MM.1S (cell line): ENCODE measurements around the gene FHL1.
"Not testable (repeated sequence)": the region's sequence is repeated elsewhere in the genome, so short reads cannot be mapped to it uniquely, and the experiment has no call there.

ENCODE experiments used
- DNase-seq: peaks from one replicate; pipeline ENCODE4 v3.0.0-alpha.2; 2015
- H2AFZ ChIP-seq: fragments of 300-600 bp; sonication (generic); 2 replicates; pipeline ENCODE4 v1.6.0; 2016; ENCODE audit warnings: antibody characterized with exemption, low read length
- H3F3A ChIP-seq: fragments of 300-600 bp; sonication (generic); 2 replicates; pipeline ENCODE4 v1.6.1; 2016; ENCODE audit warnings: mild to moderate bottlenecking, antibody characterized with exemption, low read length, moderate library complexity, mixed read lengths; ENCODE audit not compliant: insufficient read depth
- H3K27ac ChIP-seq: fragments of 300-600 bp; sonication (generic); 2 replicates; pipeline ENCODE4 v1.5.1; 2016; ENCODE audit warnings: mild to moderate bottlenecking, low read length
- H3K27me3 ChIP-seq: fragments of 300-600 bp; sonication (generic); replicated peaks from 2 replicates; pipeline ENCODE4 v1.6.0; 2016; ENCODE audit warnings: low read length; ENCODE audit not compliant: insufficient read depth
- H3K36me3 ChIP-seq: fragments of 300-600 bp; sonication (generic); replicated peaks from 2 replicates; pipeline ENCODE4 v1.6.1; 2016; ENCODE audit warnings: mild to moderate bottlenecking, low read length, mixed read lengths; ENCODE audit not compliant: insufficient read depth
- H3K4me1 ChIP-seq: fragments of 300-600 bp; sonication (generic); 2 replicates; pipeline ENCODE4 v1.6.1; 2016; ENCODE audit warnings: low read length, mixed read lengths
- H3K4me2 ChIP-seq: fragments of 300-600 bp; sonication (generic); 2 replicates; pipeline ENCODE4 v1.6.0; 2016; ENCODE audit warnings: low read depth, low read length
- H3K4me3 ChIP-seq: fragments of 300-600 bp; sonication (generic); 2 replicates; pipeline ENCODE4 v1.5.1; 2016; ENCODE audit warnings: low read length, mixed read lengths
- H3K79me2 ChIP-seq: fragments of 300-600 bp; sonication (generic); 2 replicates; pipeline ENCODE4 v1.6.1; 2016; ENCODE audit warnings: mixed run types, low read length, mixed read lengths
- H3K9ac ChIP-seq: fragments of 300-600 bp; sonication (generic); 2 replicates; pipeline ENCODE4 v1.6.1; 2016; ENCODE audit warnings: low read length, mixed read lengths
- H3K9me2 ChIP-seq: fragments of 300-600 bp; sonication (generic); replicated peaks from 2 replicates; pipeline ENCODE4 v1.6.1; 2016; ENCODE audit warnings: mild to moderate bottlenecking, low read length, mixed read lengths; ENCODE audit not compliant: insufficient read depth
- H3K9me3 ChIP-seq: fragments of 300-600 bp; sonication (generic); replicated peaks from 2 replicates; pipeline ENCODE4 v1.6.1; 2016; ENCODE audit warnings: mild to moderate bottlenecking, low read length, mixed read lengths; ENCODE audit not compliant: insufficient read depth
- H4K20me1 ChIP-seq: fragments of 300-600 bp; sonication (generic); 2 replicates; pipeline ENCODE4 v1.6.1; 2016; ENCODE audit warnings: mild to moderate bottlenecking, low read length, moderate library complexity, mixed read lengths; ENCODE audit not compliant: insufficient read depth
- CTCF ChIP-seq: fragments of 300-600 bp; sonication (generic); IDR thresholded peaks from 2 replicates; pipeline ENCODE4 v1.5.1; 2016; ENCODE audit warnings: antibody characterized with exemption, low read length, mixed read lengths
- EZH2 ChIP-seq: fragments of 300-600 bp; sonication (generic); optimal IDR thresholded peaks from 2 replicates; pipeline ENCODE3; 2017; ENCODE audit warnings: low read depth, mild to moderate bottlenecking, antibody characterized with exemption, low read length, mixed read lengths
- EZH2phosphoT487 ChIP-seq: fragments of 300-600 bp; sonication (generic); IDR thresholded peaks from 2 replicates; pipeline ENCODE4 v1.6.1; 2018; ENCODE audit warnings: antibody characterized with exemption, low read length

The FHL1 gene

GRCh38 chrX:136106920-136107528 is 40.3 kb upstream of the FHL1 start:
- Histone ChIP-seq H3K27me3 (no peaks in the 10 kb centered on the region), H3K27ac (no peak overlapping the region), H3K9ac (no peak overlapping the region), H3K4me3 (no peak overlapping the region), H3K4me1 (no peaks in the 10 kb centered on the region), H3F3A (no peaks in the 10 kb centered on the region), H3K4me2 (peak overlapping the region; percentile 35), H3K79me2 (no peaks in the 10 kb centered on the region), H4K20me1 (no peaks in the 10 kb centered on the region), H3K9me2 (no peaks in the 10 kb centered on the region), H3K9me3 (no peaks in the 10 kb centered on the region), H3K36me3 (no peaks in the 10 kb centered on the region), H2AFZ (peak overlapping the region; percentile 53)
- DNase-seq: no peak
- TF ChIP-seq EZH2phosphoT487: no peak
- no peak for TF ChIP-seq CTCF
- no peak for TF ChIP-seq EZH2

- not testable (repeated sequence) for H4K20me1 ChIP-seq, H3K27ac ChIP-seq, H3F3A ChIP-seq, H3K79me2 ChIP-seq, H3K36me3 ChIP-seq, H3K27me3 ChIP-seq, DNase-seq, H3K4me1 ChIP-seq, H3K9me2 ChIP-seq, H3K9ac ChIP-seq, H3K4me3 ChIP-seq, H2AFZ ChIP-seq, H3K4me2 ChIP-seq, H3K9me3 ChIP-seq
Observed at GRCh38 chrX:136108905-136109304, 38.4 kb upstream of the FHL1 start.

GRCh38 chrX:136112286-136112685 is 35.0 kb upstream of the FHL1 start:
- Histone ChIP-seq H3K27ac (no peak overlapping the region), H3K9me2 (no peaks in the 10 kb centered on the region), H3K27me3 (no peaks in the 10 kb centered on the region), H3K79me2 (no peaks in the 10 kb centered on the region), H3K9me3 (no peaks in the 10 kb centered on the region), H3F3A (peaks cover 5% of the 10 kb centered on the region; the same call in 1 of the 2 replicates), H3K4me3 (no peak overlapping the region), H4K20me1 (no peaks in the 10 kb centered on the region), H3K4me2 (no peak overlapping the region), H3K9ac (no peak overlapping the region), H2AFZ (no peak overlapping the region), H3K36me3 (no peaks in the 10 kb centered on the region), H3K4me1 (peaks cover 20% of the 10 kb centered on the region)
- DNase-seq: no peak
- no peak for TF ChIP-seq EZH2
- TF ChIP-seq CTCF: no peak
- no peak for TF ChIP-seq EZH2phosphoT487

GRCh38 chrX:136112778-136113177 is 34.6 kb upstream of the FHL1 start:
- H4K20me1 ChIP-seq: no peaks in the 10 kb centered on the region
- H3K4me2 ChIP-seq: no peak overlapping the region
- H3K4me3 ChIP-seq: no peak overlapping the region
- H3K27me3 ChIP-seq: no peaks in the 10 kb centered on the region
- no peak overlapping the region for H3K27ac ChIP-seq
- H3K9ac ChIP-seq: no peak overlapping the region
- no peaks in the 10 kb centered on the region for H3K9me3 ChIP-seq
- no peaks in the 10 kb centered on the region for H3K79me2 ChIP-seq
- peaks cover 20% of the 10 kb centered on the region for H3K4me1 ChIP-seq
- H3F3A ChIP-seq: peaks cover 5% of the 10 kb centered on the region; the same call in 1 of the 2 replicates
- DNase-seq: no peak
- TF ChIP-seq EZH2phosphoT487 (no peak), EZH2 (no peak), CTCF (no peak)
- no peaks in the 10 kb centered on the region for H3K9me2 ChIP-seq
- H3K36me3 ChIP-seq: no peaks in the 10 kb centered on the region
- H2AFZ ChIP-seq: no peak overlapping the region
